Epithelial cell of esophagus (primary cell): ENCODE measurements around the gene BAHD1.
"Not testable (repeated sequence)": the region's sequence is repeated elsewhere in the genome, so short reads cannot be mapped to it uniquely, and the experiment has no call there.

Experiments
- DNase-seq: peaks from one replicate; pipeline ENCODE4 v3.0.0; 2010; ENCODE audit warnings: low read depth
- H3K4me3 ChIP-seq: 2 replicates; pipeline ENCODE4 v1.5.1; 2011; ENCODE audit warnings: mild to moderate bottlenecking, low read length, control low read depth
- TF ChIP-seq, protein P1 (sequence below): IDR thresholded peaks from 2 replicates; pipeline ENCODE4 v1.5.1; 2011; ENCODE audit warnings: low read depth, mild to moderate bottlenecking, low read length, control low read depth, inconsistent platforms; ENCODE audit not compliant: insufficient read depth; ENCODE audit errors: missing control alignments

Gene BAHD1

DNA sequence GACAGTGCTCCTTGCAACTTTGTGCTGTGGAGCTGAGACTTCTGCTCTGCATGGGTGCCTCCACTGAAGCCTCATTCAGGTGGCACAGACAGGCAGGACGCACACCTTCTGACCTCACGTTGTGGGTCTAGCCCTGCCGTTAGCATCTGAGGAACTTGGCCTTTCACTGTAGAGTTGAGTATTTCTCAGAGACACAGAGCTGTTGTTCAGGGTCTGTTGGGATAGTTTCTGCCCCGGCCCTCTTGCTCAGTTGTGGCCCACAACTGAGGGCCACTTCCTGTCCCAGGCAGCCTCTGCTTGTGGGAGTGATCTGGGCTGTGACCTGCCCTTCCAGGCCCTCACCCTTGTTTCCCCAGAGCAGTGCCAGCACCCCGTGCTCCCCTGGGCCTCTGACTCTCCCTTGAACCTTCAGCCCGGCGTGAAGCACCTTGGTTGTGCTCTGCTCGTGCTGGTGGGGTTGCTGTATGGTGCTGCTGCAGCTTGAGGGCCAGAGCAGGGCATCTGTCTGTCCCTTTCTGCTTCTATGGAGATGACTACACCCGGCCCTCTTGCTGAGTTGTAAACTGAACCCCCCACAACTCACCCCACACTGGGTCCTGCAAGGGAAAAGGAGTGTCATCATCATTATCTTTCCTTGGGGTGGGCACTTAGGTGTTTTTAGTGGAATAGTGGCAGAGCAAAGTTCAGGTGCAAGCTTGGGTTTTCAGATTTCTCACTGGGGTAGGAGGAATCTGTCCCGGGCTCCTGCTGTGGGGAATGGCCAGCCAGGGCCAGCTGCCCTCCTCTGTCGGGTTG is 11.7 kb downstream of the BAHD1 start:
- TF ChIP-seq, protein P1, sequence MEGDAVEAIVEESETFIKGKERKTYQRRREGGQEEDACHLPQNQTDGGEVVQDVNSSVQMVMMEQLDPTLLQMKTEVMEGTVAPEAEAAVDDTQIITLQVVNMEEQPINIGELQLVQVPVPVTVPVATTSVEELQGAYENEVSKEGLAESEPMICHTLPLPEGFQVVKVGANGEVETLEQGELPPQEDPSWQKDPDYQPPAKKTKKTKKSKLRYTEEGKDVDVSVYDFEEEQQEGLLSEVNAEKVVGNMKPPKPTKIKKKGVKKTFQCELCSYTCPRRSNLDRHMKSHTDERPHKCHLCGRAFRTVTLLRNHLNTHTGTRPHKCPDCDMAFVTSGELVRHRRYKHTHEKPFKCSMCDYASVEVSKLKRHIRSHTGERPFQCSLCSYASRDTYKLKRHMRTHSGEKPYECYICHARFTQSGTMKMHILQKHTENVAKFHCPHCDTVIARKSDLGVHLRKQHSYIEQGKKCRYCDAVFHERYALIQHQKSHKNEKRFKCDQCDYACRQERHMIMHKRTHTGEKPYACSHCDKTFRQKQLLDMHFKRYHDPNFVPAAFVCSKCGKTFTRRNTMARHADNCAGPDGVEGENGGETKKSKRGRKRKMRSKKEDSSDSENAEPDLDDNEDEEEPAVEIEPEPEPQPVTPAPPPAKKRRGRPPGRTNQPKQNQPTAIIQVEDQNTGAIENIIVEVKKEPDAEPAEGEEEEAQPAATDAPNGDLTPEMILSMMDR, result no peak
- no peak for DNase-seq
- no peak overlapping the region for H3K4me3 ChIP-seq

DNA sequence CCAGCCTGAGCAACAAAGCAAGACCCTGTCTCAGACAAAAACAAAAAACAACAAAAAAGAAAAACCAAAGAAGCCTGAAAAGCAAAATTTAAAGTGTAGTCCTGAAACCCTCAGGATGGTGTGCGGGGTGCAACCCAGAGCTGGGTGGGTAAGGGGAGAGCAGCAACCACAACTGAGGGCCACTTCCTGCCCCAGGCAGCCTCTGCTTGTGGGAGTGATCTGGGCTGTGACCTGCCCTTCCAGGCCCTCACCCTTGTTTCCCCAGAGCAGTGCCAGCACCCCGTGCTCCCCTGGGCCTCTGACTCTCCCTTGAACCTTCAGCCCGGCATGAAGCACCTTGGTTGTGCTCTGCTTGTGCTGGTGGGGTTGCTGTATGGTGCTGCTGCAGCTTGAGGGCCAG is 13.2 kb downstream of the BAHD1 start:
- not testable (repeated sequence) for H3K4me3 ChIP-seq, DNase-seq

DNA sequence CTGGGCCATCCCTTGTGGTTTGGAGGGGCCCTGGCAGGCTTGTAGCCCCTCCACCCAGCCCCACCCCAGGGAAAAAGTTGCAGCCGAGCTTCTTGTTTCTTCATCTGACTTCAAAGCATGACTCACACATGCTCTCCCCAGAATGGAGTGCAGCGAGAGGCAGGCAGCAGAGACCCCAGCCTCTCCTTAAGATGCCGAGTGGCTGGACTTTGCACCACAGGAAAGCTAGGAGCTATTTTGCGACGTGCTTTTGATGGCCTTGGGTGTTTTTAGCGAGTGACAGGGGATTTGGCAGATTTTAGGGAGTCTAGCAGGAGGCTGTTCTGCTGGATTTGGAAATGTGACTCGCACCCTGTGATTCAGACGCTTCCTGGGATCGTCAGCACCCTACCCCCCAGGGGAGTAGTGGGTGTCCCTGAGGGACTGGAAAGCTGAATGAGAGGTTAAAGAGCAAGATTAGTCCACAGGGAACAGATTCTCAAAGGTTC is 14.2 kb downstream of the BAHD1 start:
- H3K4me3 ChIP-seq, result no peak overlapping the region
- DNase-seq, result peak; percentile 73
- TF ChIP-seq, protein P1, result no peak

DNA sequence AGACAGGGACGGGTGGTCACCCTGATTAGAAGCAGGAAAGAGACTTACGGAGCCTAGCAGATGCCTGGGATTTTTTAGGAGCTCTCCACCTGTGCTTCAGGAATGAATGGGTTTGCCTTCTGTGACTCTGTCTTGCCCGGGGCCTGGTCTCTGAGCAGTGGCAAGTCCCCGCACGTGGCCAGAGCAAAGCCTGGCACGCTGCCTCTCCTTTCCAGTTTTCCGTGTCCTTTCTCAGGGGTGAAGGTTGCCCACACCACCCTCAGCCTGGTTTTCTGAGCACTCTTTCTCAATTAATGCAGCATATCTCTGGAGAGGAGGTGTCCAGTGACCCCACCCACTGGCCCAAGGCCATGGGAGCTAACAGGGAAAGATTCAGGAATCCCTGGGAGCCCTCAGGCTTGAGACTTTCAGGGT is 15.6 kb downstream of the BAHD1 start:
- H3K4me3 ChIP-seq, result no peak overlapping the region
- TF ChIP-seq, protein P1, result no peak
- DNase-seq, result peak; percentile 64

- H3K4me3 ChIP-seq, result no peak overlapping the region
- TF ChIP-seq, protein P1, result no peak
- no peak for DNase-seq
Observed at GRCh38 chr15:40456738-40457137, 16.0 kb downstream of the BAHD1 start.

- no peak for DNase-seq
- H3K4me3 ChIP-seq, result no peak overlapping the region
- TF ChIP-seq, protein P1, result no peak
Observed at GRCh38 chr15:40458495-40459371, 18.0 kb downstream of the BAHD1 start.

DNA sequence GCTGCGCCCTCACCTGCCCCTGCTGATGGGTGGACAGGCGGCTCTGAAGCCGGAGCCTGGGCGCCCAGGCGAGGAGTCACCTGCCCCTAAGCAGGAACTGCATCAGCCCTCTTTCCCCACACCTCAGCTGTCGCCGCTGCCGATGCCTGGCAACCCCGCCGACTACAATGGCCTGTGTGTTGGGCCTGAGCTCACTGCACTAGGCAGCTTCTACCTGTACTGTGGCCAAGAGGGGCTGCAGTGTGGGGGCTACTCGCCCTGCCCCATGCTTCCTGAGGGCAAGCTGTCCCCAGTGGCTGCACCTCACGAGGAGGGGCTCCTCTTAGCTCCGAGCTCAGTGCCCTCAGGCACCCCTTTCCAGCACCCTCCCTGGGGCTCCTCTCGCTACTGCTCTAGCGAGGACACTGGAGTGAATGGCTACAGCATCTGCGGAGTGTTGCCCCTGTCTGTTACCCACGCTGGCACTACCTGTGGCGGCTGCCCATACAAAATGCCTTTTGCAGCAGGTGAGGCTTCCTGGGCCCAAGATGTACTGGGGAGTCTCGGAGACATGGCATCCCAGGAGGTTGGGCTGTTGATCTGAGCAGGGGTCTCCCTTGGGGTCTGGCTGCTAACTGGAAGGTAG is 18.8 kb downstream of the BAHD1 start:
- DNase-seq, result no peak
- TF ChIP-seq, protein P1, result no peak
- H3K4me3 ChIP-seq, result no peak overlapping the region
